ENCODE measurements around the gene NEK8. TPM values are rescaled to one million over a fixed set of nuclear protein-coding genes. Genes with fewer than 3 reads are reported as not detected.

Gene NEK8
- total and polyA plus RNA-seq, 7 donors = 0.16 to 6.3 (median 1.6) TPM

- DNase-seq = no peak
- H3K9me3 ChIP-seq = no peaks in the 10 kb centered on the region
- no peak overlapping the region for H3K4me3 ChIP-seq
- H3K27ac ChIP-seq = no peak overlapping the region
- no peaks in the 10 kb centered on the region for H3K27me3 ChIP-seq
- no peaks in the 10 kb centered on the region for H3K4me1 ChIP-seq
- 91 to 96% methylated on average over 4 of the region's 4 CpGs for WGBS, 2 donors
- intact Hi-C loops (cut with DNase I) = no loop called here
- H3K36me3 ChIP-seq = no peaks in the 10 kb centered on the region
- TF ChIP-seq EP300 (IDR thresholded peaks at IDR 0.05) (no peak), POLR2A (IDR thresholded peaks at IDR 0.05) (no peak)
- TF ChIP-seq, protein P1, sequence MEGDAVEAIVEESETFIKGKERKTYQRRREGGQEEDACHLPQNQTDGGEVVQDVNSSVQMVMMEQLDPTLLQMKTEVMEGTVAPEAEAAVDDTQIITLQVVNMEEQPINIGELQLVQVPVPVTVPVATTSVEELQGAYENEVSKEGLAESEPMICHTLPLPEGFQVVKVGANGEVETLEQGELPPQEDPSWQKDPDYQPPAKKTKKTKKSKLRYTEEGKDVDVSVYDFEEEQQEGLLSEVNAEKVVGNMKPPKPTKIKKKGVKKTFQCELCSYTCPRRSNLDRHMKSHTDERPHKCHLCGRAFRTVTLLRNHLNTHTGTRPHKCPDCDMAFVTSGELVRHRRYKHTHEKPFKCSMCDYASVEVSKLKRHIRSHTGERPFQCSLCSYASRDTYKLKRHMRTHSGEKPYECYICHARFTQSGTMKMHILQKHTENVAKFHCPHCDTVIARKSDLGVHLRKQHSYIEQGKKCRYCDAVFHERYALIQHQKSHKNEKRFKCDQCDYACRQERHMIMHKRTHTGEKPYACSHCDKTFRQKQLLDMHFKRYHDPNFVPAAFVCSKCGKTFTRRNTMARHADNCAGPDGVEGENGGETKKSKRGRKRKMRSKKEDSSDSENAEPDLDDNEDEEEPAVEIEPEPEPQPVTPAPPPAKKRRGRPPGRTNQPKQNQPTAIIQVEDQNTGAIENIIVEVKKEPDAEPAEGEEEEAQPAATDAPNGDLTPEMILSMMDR (IDR thresholded peaks at IDR 0.05) = no peak
These were observed 59.5 kb downstream of the NEK8 start for GRCh38 chr17:28788100-28788499.

Small RNA genes within 50 kb of the gene (small RNA-seq; reads per million reads assigned to genes)
- gene SNORD42A (0 reads per million in 3 donors), gene SNORD42B (0 reads per million in 3 donors), gene SNORD4A (0 reads per million in 3 donors), gene SNORD4B (0 reads per million in 3 donors)

Other genes starting within 250 kb of the NEK8 start
- gene FOXN1, start 222.4 kb upstream of the NEK8 start, total RNA-seq = not detected
- under 1 TPM; 0.23 to 0.60 (median 0.38) TPM for gene FOXN1, start 222.4 kb upstream of the NEK8 start, polyA plus RNA-seq
- 10 to 100 TPM; 20.7 to 25.8 (median 23.6) TPM for gene UNC119, start 176.2 kb upstream of the NEK8 start, total RNA-seq
- gene UNC119, start 176.2 kb upstream of the NEK8 start, polyA plus RNA-seq = 10 to 100 TPM; 23.4 to 35.8 (median 31.2) TPM
- 10 to 100 TPM; 17.2 to 42.5 (median 36.7) TPM for gene PIGS, start 157.3 kb upstream of the NEK8 start, total RNA-seq
- 10 to 100 TPM; 19.2 to 66.3 (median 27.0) TPM for gene PIGS, start 157.3 kb upstream of the NEK8 start, polyA plus RNA-seq
- gene ALDOC, start 151.9 kb upstream of the NEK8 start, total RNA-seq = 10 to 100 TPM; 10.2 to 30.0 (median 24.9) TPM
- gene ALDOC, start 151.9 kb upstream of the NEK8 start, polyA plus RNA-seq = 10 to 100 TPM; 28.8 to 43.3 (median 38.4) TPM
- gene SPAG5, start 129.8 kb upstream of the NEK8 start, total RNA-seq = 1 to 10 TPM in 3 of 4 donors, under 1 TPM in 1; 0.33 to 3.9 (median 1.6) TPM
- 10 to 100 TPM in 2 of 3 donors, 1 to 10 TPM in 1; 6.6 to 35.2 (median 12.9) TPM for gene SPAG5, start 129.8 kb upstream of the NEK8 start, polyA plus RNA-seq
- gene RSKR, start 114.6 kb upstream of the NEK8 start, total RNA-seq = 1 to 10 TPM; 1.5 to 6.9 (median 3.4) TPM
- gene RSKR, start 114.6 kb upstream of the NEK8 start, polyA plus RNA-seq = 1 to 10 TPM in 1 of 3 donors, under 1 TPM in 1, not detected in 1; 0.23 to 6.8 TPM
- gene BLTP2, start 83.6 kb upstream of the NEK8 start, total RNA-seq = 10 to 100 TPM; 71.0 to 84.5 (median 80.3) TPM
- gene BLTP2, start 83.6 kb upstream of the NEK8 start, polyA plus RNA-seq = 10 to 100 TPM; 10.2 to 55.1 (median 17.6) TPM
- 10 to 100 TPM; 41.8 to 61.8 (median 48.1) TPM for gene SDF2, start 66.9 kb upstream of the NEK8 start, total RNA-seq
- gene SDF2, start 66.9 kb upstream of the NEK8 start, polyA plus RNA-seq = 10 to 100 TPM; 46.2 to 55.0 (median 51.0) TPM
- 10 to 100 TPM; 49.0 to 75.6 (median 58.9) TPM for gene SUPT6H, start 66.6 kb upstream of the NEK8 start, total RNA-seq
- 10 to 100 TPM; 12.0 to 39.3 (median 14.1) TPM for gene SUPT6H, start 66.6 kb upstream of the NEK8 start, polyA plus RNA-seq
- 1 to 10 TPM in 2 of 4 donors, under 1 TPM in 1, not detected in 1; 0.54 to 1.4 (median 1.3) TPM for gene PROCA1, start 16.9 kb upstream of the NEK8 start, total RNA-seq
- 1 to 10 TPM in 1 of 3 donors, under 1 TPM in 2; 0.60 to 2.3 (median 0.92) TPM for gene PROCA1, start 16.9 kb upstream of the NEK8 start, polyA plus RNA-seq
- 100 to 1,000 TPM; 146 to 205 (median 167) TPM for gene RAB34, start 10.9 kb upstream of the NEK8 start, total RNA-seq
- 10 to 100 TPM; 16.6 to 39.0 (median 33.1) TPM for gene RAB34, start 10.9 kb upstream of the NEK8 start, polyA plus RNA-seq
- 100 to 1,000 TPM; 491 to 937 (median 695) TPM for gene RPL23A, start 8.8 kb upstream of the NEK8 start, total RNA-seq
- gene RPL23A, start 8.8 kb upstream of the NEK8 start, polyA plus RNA-seq = 1,000 to 10,000 TPM; 1,420 to 1,929 (median 1,826) TPM
- under 1 TPM in 2 of 4 donors, not detected in 2; 0.66 to 0.71 TPM for gene TLCD1, start 2.6 kb upstream of the NEK8 start, total RNA-seq
- 10 to 100 TPM in 1 of 3 donors, 1 to 10 TPM in 2; 2.1 to 14.2 (median 3.0) TPM for gene TLCD1, start 2.6 kb upstream of the NEK8 start, polyA plus RNA-seq
- gene TRAF4, start 15.2 kb downstream of the NEK8 start, total RNA-seq = 10 to 100 TPM in 1 of 4 donors, 1 to 10 TPM in 3; 3.9 to 11.6 (median 5.1) TPM
- gene TRAF4, start 15.2 kb downstream of the NEK8 start, polyA plus RNA-seq = 10 to 100 TPM; 59.6 to 94.1 (median 72.1) TPM
- gene FAM222B, start 114.0 kb downstream of the NEK8 start, total RNA-seq = 10 to 100 TPM in 1 of 4 donors, 1 to 10 TPM in 3; 5.0 to 11.9 (median 7.2) TPM
- 10 to 100 TPM; 15.3 to 16.2 (median 15.6) TPM for gene FAM222B, start 114.0 kb downstream of the NEK8 start, polyA plus RNA-seq
- gene ERAL1, start 126.2 kb downstream of the NEK8 start, total RNA-seq = 10 to 100 TPM; 20.2 to 41.9 (median 30.3) TPM
- gene ERAL1, start 126.2 kb downstream of the NEK8 start, polyA plus RNA-seq = 10 to 100 TPM; 27.0 to 43.2 (median 41.7) TPM
- gene FLOT2, start 168.9 kb downstream of the NEK8 start, total RNA-seq = 10 to 100 TPM; 38.5 to 72.5 (median 52.4) TPM
- 10 to 100 TPM; 27.3 to 91.8 (median 36.6) TPM for gene FLOT2, start 168.9 kb downstream of the NEK8 start, polyA plus RNA-seq
- 1 to 10 TPM; 3.2 to 8.4 (median 3.9) TPM for gene DHRS13, start 174.3 kb downstream of the NEK8 start, total RNA-seq
- 10 to 100 TPM in 1 of 3 donors, 1 to 10 TPM in 2; 2.1 to 15.0 (median 3.0) TPM for gene DHRS13, start 174.3 kb downstream of the NEK8 start, polyA plus RNA-seq
- gene PHF12, start 222.7 kb downstream of the NEK8 start, total RNA-seq = 10 to 100 TPM; 39.1 to 54.3 (median 45.2) TPM
- gene PHF12, start 222.7 kb downstream of the NEK8 start, polyA plus RNA-seq = 10 to 100 TPM in 2 of 3 donors, 1 to 10 TPM in 1; 6.9 to 24.7 (median 13.8) TPM